Lower leg skin (tissue), 3 donors: ENCODE data around the gene CHP2.

ENCODE experiments used
- CTCF ChIP-seq, 3 donors: fragments of 450-650 bp; IDR thresholded peaks; one replicate each; pipeline ENCODE4 v1.5.1; 2016; ENCODE audit warnings: antibody characterized with exemption in 3 of 3, mild to moderate bottlenecking in 3 of 3, moderate library complexity in 2 of 3
- POLR2A ChIP-seq, 2 donors: fragments of 450-650 bp; IDR thresholded peaks; one replicate each; pipeline ENCODE4 v1.6.1; 2016 to 2017; ENCODE audit warnings: antibody characterized with exemption in 2 of 2, mild to moderate bottlenecking in 1 of 2, moderate library complexity in 1 of 2

DNA sequence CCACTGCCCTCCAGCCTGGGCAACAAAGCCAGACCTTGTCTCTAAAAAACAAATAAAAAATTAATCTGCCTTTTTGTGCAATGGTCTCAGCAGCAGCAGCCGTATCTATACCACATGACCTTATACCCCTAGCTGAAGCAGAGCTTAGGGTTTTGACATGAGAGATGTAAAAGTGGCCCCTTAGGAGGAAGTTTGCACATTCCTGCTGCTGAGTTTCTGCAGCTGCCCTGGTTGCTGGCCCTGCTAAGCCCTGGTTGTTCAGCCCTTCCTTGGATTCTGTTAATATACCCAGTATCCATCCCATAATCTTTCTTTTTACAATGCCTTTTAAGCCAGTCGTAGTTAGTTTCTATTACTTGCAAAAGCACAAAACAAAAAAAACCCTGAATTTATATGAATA is 48.0 kb downstream of the CHP2 start:
- TF ChIP-seq POLR2A (IDR thresholded peaks at IDR 0.05) = no peak
- TF ChIP-seq CTCF (IDR thresholded peaks at IDR 0.05) = no peak
